B cell (primary cell): ENCODE measurements around the gene MNAT1. TPM values are rescaled to one million over a fixed set of nuclear protein-coding genes. Genes with fewer than 3 reads are reported as not detected.

Experiments
- ATAC-seq: fragments of 200-7000 bp; cut with Tn5 transposase; one replicate; pipeline ENCODE4 v1.10.0; 2021; ENCODE audit warnings: low read depth, mild to moderate bottlenecking, moderate number of reproducible peaks, moderate library complexity
- CTCF ChIA-PET: fragments of 350-600 bp; sonication (Branson Sonifier 250); formaldehyde crosslinking; loops from one replicate; lab custom pipeline; 2021; ENCODE audit warnings: antibody characterized with exemption, inconsistent platforms; lab: Charles Lee
- POLR2A ChIA-PET: fragments of 350-600 bp; sonication (Branson Sonifier 250); formaldehyde crosslinking; loops from one replicate; lab custom pipeline; 2021; ENCODE audit warnings: antibody characterized with exemption; lab: Charles Lee
- DNase-seq: peaks from one replicate; pipeline ENCODE4 v3.0.0; 2013
- H2AFZ ChIP-seq: 2 replicates; pipeline ENCODE4 v1.6.1; 2012; ENCODE audit warnings: mild to moderate bottlenecking, low read depth, low read length; ENCODE audit not compliant: insufficient read depth, poor library complexity, severe bottlenecking
- H3K27ac ChIP-seq, 2 donors: 1 replicate in 1 of 2; 2 replicates in 1 of 2; pipeline ENCODE4 v1.5.1; 2012 to 2013; ENCODE audit warnings: low read length in 2 of 2, mild to moderate bottlenecking in 2 of 2, moderate library complexity in 1 of 2
- H3K27me3 ChIP-seq, 4 experiments: fragments of 200-600 bp in 1 of 4; sonication (generic) in 1 of 4; replicated peaks in 1 of 4; 1 replicate in 2 of 4; 2 replicates in 2 of 4; pipeline versions ENCODE4 v1.6.1 to v1.7.0; 2013 to 2016; ENCODE audit warnings: low read length in 3 of 4, mild to moderate bottlenecking in 2 of 4, mixed read lengths in 1 of 4, moderate library complexity in 1 of 4; ENCODE audit not compliant: insufficient read depth in 4 of 4, control insufficient read depth in 3 of 4; ENCODE audit errors: control extremely low read depth in 1 of 4
- H3K36me3 ChIP-seq, 2 experiments: replicated peaks in 1 of 2; 1 replicate in 1 of 2; 2 replicates in 1 of 2; pipeline versions ENCODE4 v1.6.1 to v1.7.1; 2013; ENCODE audit warnings: low read length in 1 of 2; ENCODE audit not compliant: insufficient read depth in 2 of 2, control insufficient read depth in 1 of 2; ENCODE audit errors: control extremely low read depth in 1 of 2, extremely low read depth in 1 of 2
- H3K4me1 ChIP-seq, 2 donors: fragments of 200-600 bp in 1 of 2; sonication (generic) in 1 of 2; 1 replicate in 1 of 2; 2 replicates in 1 of 2; pipeline versions ENCODE4 v1.5.1 to v1.6.1; 2013 to 2017; ENCODE audit warnings: low read length in 2 of 2; ENCODE audit not compliant: control insufficient read depth in 2 of 2, insufficient read depth in 2 of 2
- H3K4me2 ChIP-seq: replicated peaks from 2 replicates; pipeline ENCODE3; 2012; ENCODE audit warnings: mild to moderate bottlenecking, low read depth, low read length; ENCODE audit not compliant: poor library complexity, severe bottlenecking
- H3K4me3 ChIP-seq, 5 experiments: fragments of 200-600 bp in 1 of 5; sonication (generic) in 1 of 5; 1 replicate in 3 of 5; 2 replicates in 2 of 5; pipeline versions ENCODE4 v1.5.1 to v1.7.0; 2011 to 2016; ENCODE audit warnings: low read length in 4 of 5, mild to moderate bottlenecking in 4 of 5, low read depth in 2 of 5, control low read depth in 1 of 5, moderate library complexity in 1 of 5; ENCODE audit not compliant: insufficient read depth in 1 of 5; ENCODE audit errors: control extremely low read depth in 1 of 5, extremely low read depth in 1 of 5
- H3K79me2 ChIP-seq: fragments of 200-600 bp; sonication (generic); one replicate; pipeline ENCODE4 v1.6.0; 2016; ENCODE audit warnings: low read length; ENCODE audit not compliant: control insufficient read depth, insufficient read depth
- H3K9ac ChIP-seq: fragments of 200-600 bp; sonication (generic); 2 replicates; pipeline ENCODE4 v1.6.1; 2017; ENCODE audit warnings: mild to moderate bottlenecking, low read length, moderate library complexity
- H3K9me3 ChIP-seq, 3 donors: one replicate each; pipeline versions ENCODE4 v1.6.1 to v1.7.1; 2013; ENCODE audit warnings: low read length in 2 of 3; ENCODE audit not compliant: control insufficient read depth in 2 of 3, insufficient read depth in 1 of 3; ENCODE audit errors: control extremely low read depth in 1 of 3
- H4K20me1 ChIP-seq: 2 replicates; pipeline ENCODE4 v1.6.0; 2012; ENCODE audit warnings: mild to moderate bottlenecking, low read length; ENCODE audit not compliant: insufficient read depth, control insufficient read depth, poor library complexity, severe bottlenecking
- H3K27ac Mint-ChIP-seq: one replicate; pipeline ENCODE4 v1.8.0; 2021; ENCODE audit warnings: mixed read lengths
- H3K27me3 Mint-ChIP-seq: one replicate; pipeline ENCODE4 v1.8.0; 2021; ENCODE audit warnings: mixed read lengths
- H3K4me1 Mint-ChIP-seq: one replicate; pipeline ENCODE4 v1.8.0; 2021; ENCODE audit warnings: mixed read lengths
- H3K4me3 Mint-ChIP-seq: one replicate; pipeline ENCODE4 v1.8.0; 2021; ENCODE audit warnings: mixed read lengths
- H3K9me3 Mint-ChIP-seq: one replicate; pipeline ENCODE4 v1.8.0; 2022; ENCODE audit warnings: mixed read lengths; ENCODE audit not compliant: insufficient read depth
- CTCF ChIP-seq: fragments of 200-600 bp; IDR thresholded peaks from one replicate; pipeline ENCODE4 v1.8.0; 2022; ENCODE audit warnings: antibody characterized with exemption, mild to moderate bottlenecking
- EZH2 ChIP-seq: IDR thresholded peaks from 2 replicates; pipeline ENCODE4 v1.6.1; 2012; ENCODE audit warnings: borderline replicate concordance, low read depth, mild to moderate bottlenecking, moderate library complexity, low read length; ENCODE audit not compliant: insufficient read depth, poor library complexity, severe bottlenecking
- intact Hi-C: fragments of 100-400 bp; cut with micrococcal nuclease; formaldehyde crosslinking; loops from one replicate; pipeline ENCODE4 v1.10.0; 2022
- polyA plus RNA-seq: library from polyadenylated mRNA; depleted of rRNA; stranded (reverse); fragments of >200 nt; gene quantifications from 2 replicates; pipeline ENCODE4 v1.2.3, GENCODE V29; 2012
- total RNA-seq, 2 donors: library from RNA; stranded (reverse); fragments of 120-200 nt in 1 of 2; gene quantifications; 1 replicate in 1 of 2; 2 replicates in 1 of 2; pipeline versions ENCODE4 v1.2.3 to v1.2.4, GENCODE V29; 2013 to 2022

Gene MNAT1
- total and polyA plus RNA-seq, 2 donors (not counting 1 experiment from before 2014, with no cell fraction given), result 15.2 to 28.2 TPM

GRCh38 chr14:60773558-60773957 lies 39.0 kb downstream of the MNAT1 start:
- ChIA-PET POLR2A (no interaction called here), CTCF (no interaction called here)
- Mint-ChIP-seq H3K4me1 (peaks cover 9% of the 10 kb centered on the region), H3K27ac (no peak overlapping the region), H3K9me3 (no peaks in the 10 kb centered on the region), H3K27me3 (no peaks in the 10 kb centered on the region), H3K4me3 (no peak overlapping the region)
- H3K9me3 ChIP-seq, result no peaks in the 10 kb centered on the region
- peaks cover 42% of the 10 kb centered on the region for H3K79me2 ChIP-seq
- TF ChIP-seq CTCF, result no peak
- no peak overlapping the region for H3K4me3 ChIP-seq
- no peak overlapping the region for H3K4me2 ChIP-seq
- DNase-seq (no peak), ATAC-seq (no peak)
- peaks cover 4 to 11% of the 10 kb centered on the region in 2 donors for H3K4me1 ChIP-seq
- H4K20me1 ChIP-seq, result peaks cover 46% of the 10 kb centered on the region
- H2AFZ ChIP-seq, result no peak overlapping the region
- no peak overlapping the region for H3K27ac ChIP-seq
- no peaks in the 10 kb centered on the region for H3K27me3 ChIP-seq
- H3K9ac ChIP-seq, result no peak overlapping the region
- peaks cover 0 to 2% of the 10 kb centered on the region in 2 experiments for H3K36me3 ChIP-seq
- intact Hi-C loops, result no loop called here

- H3K27ac ChIP-seq, result no peak overlapping the region
- no peaks in the 10 kb centered on the region for H3K9me3 ChIP-seq
- DNase-seq (no peak), ATAC-seq (no peak)
- peaks cover 4 to 11% of the 10 kb centered on the region in 2 donors for H3K4me1 ChIP-seq
- no peaks in the 10 kb centered on the region for H3K27me3 ChIP-seq
- H3K9me3 Mint-ChIP-seq, result no peaks in the 10 kb centered on the region
- H3K9ac ChIP-seq, result no peak overlapping the region
- H2AFZ ChIP-seq, result no peak overlapping the region
- no peaks in the 10 kb centered on the region for H3K27me3 Mint-ChIP-seq
- peaks cover 0 to 2% of the 10 kb centered on the region in 2 experiments for H3K36me3 ChIP-seq
- H3K27ac Mint-ChIP-seq, result no peak overlapping the region
- H4K20me1 ChIP-seq, result peaks cover 39% of the 10 kb centered on the region
- ChIA-PET CTCF (interaction anchor here (1.2 kb wide), 1 partner anchor 14 kb away, joined by 3 read pairs; no protein-coding TSS in a partner anchor), POLR2A (no interaction called here)
- TF ChIP-seq EZH2 (no peak), CTCF (no peak)
- H3K79me2 ChIP-seq, result peaks cover 37% of the 10 kb centered on the region
- H3K4me1 Mint-ChIP-seq, result peaks cover 9% of the 10 kb centered on the region
- H3K4me3 ChIP-seq, result no peak overlapping the region
- no peak overlapping the region for H3K4me3 Mint-ChIP-seq
- intact Hi-C loops, result no loop called here
- H3K4me2 ChIP-seq, result no peak overlapping the region
Measured at GRCh38 chr14:60775296-60775695, 40.7 kb downstream of the MNAT1 start.
